Smooth muscle cell (in vitro differentiated cells): ENCODE measurements around the gene TLE4. TPM values are rescaled to one million over a fixed set of nuclear protein-coding genes. Genes with fewer than 3 reads are reported as not detected.

Experiments
- DNase-seq: peaks from one replicate; lab custom pipeline; 2025; ENCODE audit not compliant: unreplicated experiment; lab: John Stamatoyannopoulos, UW
- H2AFZ ChIP-seq: fragments of 200-600 bp; sonication (generic); 2 replicates; pipeline ENCODE4 v1.6.0; 2016; ENCODE audit warnings: antibody characterized with exemption, low read depth, mild to moderate bottlenecking
- H3F3A ChIP-seq: fragments of 200-600 bp; sonication (generic); 2 replicates; pipeline ENCODE4 v1.6.0; 2017; ENCODE audit warnings: antibody characterized with exemption, low read depth
- H3K27ac ChIP-seq: fragments of 200-600 bp; sonication (generic); 2 replicates; pipeline ENCODE4 v1.5.1; 2016; ENCODE audit warnings: low read depth, mild to moderate bottlenecking
- H3K27me3 ChIP-seq: fragments of 200-600 bp; sonication (generic); 2 replicates; pipeline ENCODE4 v1.6.1; 2016; ENCODE audit warnings: low read depth, mild to moderate bottlenecking
- H3K36me3 ChIP-seq: fragments of 200-600 bp; sonication (generic); 2 replicates; pipeline ENCODE4 v1.5.1; 2016; ENCODE audit warnings: low read depth
- H3K4me1 ChIP-seq: fragments of 200-600 bp; sonication (generic); 2 replicates; pipeline ENCODE4 v1.5.1; 2016; ENCODE audit warnings: low read depth
- H3K4me2 ChIP-seq: fragments of 200-600 bp; sonication (generic); 2 replicates; pipeline ENCODE4 v1.6.0; 2016; ENCODE audit warnings: mild to moderate bottlenecking
- H3K4me3 ChIP-seq: fragments of 200-600 bp; sonication (generic); 2 replicates; pipeline ENCODE4 v1.5.1; 2016; ENCODE audit warnings: mild to moderate bottlenecking
- H3K79me2 ChIP-seq: fragments of 200-600 bp; sonication (generic); 2 replicates; pipeline ENCODE4 v1.6.0; 2016; ENCODE audit warnings: low read depth, mild to moderate bottlenecking
- H3K9ac ChIP-seq: fragments of 200-600 bp; sonication (generic); 2 replicates; pipeline ENCODE4 v1.6.0; 2016; ENCODE audit warnings: low read depth
- H3K9me3 ChIP-seq: fragments of 200-600 bp; sonication (generic); replicated peaks from 2 replicates; pipeline ENCODE4 v1.5.1; 2016; ENCODE audit warnings: low read depth
- H4K20me1 ChIP-seq: fragments of 200-600 bp; sonication (generic); 2 replicates; pipeline ENCODE4 v1.6.0; 2016; ENCODE audit warnings: low read depth
- WGBS: methylation state at CpG from one replicate; pipeline ENCODE4 v1.1.7; 2016; ENCODE audit warnings: low lambda C conversion rate; 5-methylcytosine and 5-hydroxymethylcytosine counted together
- polyA plus RNA-seq: library from polyadenylated mRNA; unstranded; fragments of >200 nt; fragmentation: Nextera tagmentation; extraction: Ambion mirVana; gene quantifications from 2 replicates; pipeline ENCODE4 v1.2.1, GENCODE V29; 2016
- total RNA-seq: library from RNA; depleted of rRNA; stranded (reverse); fragments of >200 nt; gene quantifications from 2 replicates; pipeline ENCODE4 v1.2.3, GENCODE V29; 2014
- TF ChIP-seq, protein P1 (sequence below): fragments of 200-600 bp; sonication (generic); IDR thresholded peaks from 2 replicates; pipeline ENCODE4 v1.5.1; 2017; ENCODE audit warnings: borderline replicate concordance, mild to moderate bottlenecking, antibody characterized with exemption; ENCODE audit not compliant: insufficient read depth, poor library complexity, severe bottlenecking

The TLE4 gene
- total and polyA plus RNA-seq, 2 experiments from 2014 or later = 31.6 to 74.3 TPM

DNA sequence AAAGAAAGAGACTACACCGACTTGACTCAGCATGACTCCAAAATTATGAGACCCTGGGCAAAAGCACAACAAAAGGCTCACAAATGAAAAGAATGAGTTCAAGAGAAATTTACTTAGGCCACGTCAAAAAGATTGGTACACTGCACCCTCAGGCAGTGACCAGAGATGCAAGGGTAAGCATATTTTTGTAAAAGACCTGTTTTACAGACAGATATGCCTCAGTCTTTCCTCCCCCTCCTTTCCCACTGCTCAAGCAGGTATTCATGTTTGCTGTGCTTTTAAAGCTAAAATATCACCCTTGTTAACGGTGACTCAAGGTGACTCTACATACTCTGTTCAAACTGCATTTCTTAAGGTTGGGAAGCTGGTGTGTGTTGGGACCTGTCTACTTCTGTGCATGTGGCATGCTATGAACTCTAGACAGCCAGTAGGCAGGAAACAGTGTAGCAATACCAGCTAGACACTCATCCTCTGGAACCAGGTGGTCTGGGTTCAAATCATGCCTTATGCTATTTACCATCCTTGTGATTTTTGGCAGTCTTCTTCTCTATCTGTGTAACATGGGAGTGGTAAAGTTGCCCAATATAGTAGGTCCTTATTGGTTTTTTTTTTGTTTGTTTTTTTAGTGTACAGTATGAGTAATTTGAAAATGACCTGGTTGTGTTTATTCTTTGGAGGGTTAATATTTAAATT is 98.7 kb downstream of the TLE4 start:
- H3K27me3 ChIP-seq = no peaks in the 10 kb centered on the region
- no peak overlapping the region for H3K9ac ChIP-seq
- peak overlapping the region; percentile 80 for H3K27ac ChIP-seq
- H2AFZ ChIP-seq = no peak overlapping the region
- no peaks in the 10 kb centered on the region for H3K9me3 ChIP-seq
- no peak overlapping the region for H3K4me3 ChIP-seq
- WGBS = 70% methylated on average over 3 of the region's 3 CpGs
- no peak for DNase-seq
- peaks cover 77% of the 10 kb centered on the region for H3K4me1 ChIP-seq
- peaks cover 7% of the 10 kb centered on the region for H3K79me2 ChIP-seq
- TF ChIP-seq, protein P1, sequence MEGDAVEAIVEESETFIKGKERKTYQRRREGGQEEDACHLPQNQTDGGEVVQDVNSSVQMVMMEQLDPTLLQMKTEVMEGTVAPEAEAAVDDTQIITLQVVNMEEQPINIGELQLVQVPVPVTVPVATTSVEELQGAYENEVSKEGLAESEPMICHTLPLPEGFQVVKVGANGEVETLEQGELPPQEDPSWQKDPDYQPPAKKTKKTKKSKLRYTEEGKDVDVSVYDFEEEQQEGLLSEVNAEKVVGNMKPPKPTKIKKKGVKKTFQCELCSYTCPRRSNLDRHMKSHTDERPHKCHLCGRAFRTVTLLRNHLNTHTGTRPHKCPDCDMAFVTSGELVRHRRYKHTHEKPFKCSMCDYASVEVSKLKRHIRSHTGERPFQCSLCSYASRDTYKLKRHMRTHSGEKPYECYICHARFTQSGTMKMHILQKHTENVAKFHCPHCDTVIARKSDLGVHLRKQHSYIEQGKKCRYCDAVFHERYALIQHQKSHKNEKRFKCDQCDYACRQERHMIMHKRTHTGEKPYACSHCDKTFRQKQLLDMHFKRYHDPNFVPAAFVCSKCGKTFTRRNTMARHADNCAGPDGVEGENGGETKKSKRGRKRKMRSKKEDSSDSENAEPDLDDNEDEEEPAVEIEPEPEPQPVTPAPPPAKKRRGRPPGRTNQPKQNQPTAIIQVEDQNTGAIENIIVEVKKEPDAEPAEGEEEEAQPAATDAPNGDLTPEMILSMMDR = no peak
- H3F3A ChIP-seq = no peaks in the 10 kb centered on the region
- peak overlapping the region; percentile 13 for H3K4me2 ChIP-seq
- no peaks in the 10 kb centered on the region for H3K36me3 ChIP-seq
- H4K20me1 ChIP-seq = peaks cover 4% of the 10 kb centered on the region

DNA sequence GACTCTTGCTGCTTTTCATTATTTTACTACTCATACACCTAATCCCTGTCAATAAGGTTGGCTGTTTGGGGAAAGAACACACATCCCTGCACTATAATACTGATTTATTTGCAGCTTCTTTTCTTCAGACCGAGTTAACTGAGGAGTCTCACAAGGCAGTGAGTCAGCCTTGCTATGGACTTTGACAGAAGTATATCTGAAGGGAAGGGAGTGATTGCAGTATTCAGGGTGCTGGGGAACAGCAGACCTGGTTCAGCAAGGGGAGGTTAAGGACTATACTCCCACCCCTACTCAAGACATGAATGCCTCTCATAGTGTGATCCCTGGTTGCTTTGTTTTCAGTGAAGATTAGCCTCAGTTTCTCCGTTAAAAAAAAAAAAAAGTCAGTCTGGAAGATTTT is 99.8 kb downstream of the TLE4 start:
- Histone ChIP-seq H3K27ac (peak overlapping the region; percentile 80), H3K27me3 (no peaks in the 10 kb centered on the region), H3F3A (no peaks in the 10 kb centered on the region), H3K4me3 (no peak overlapping the region), H3K36me3 (no peaks in the 10 kb centered on the region), H4K20me1 (peaks cover 3% of the 10 kb centered on the region), H2AFZ (no peak overlapping the region), H3K9me3 (no peaks in the 10 kb centered on the region), H3K4me1 (peaks cover 69% of the 10 kb centered on the region), H3K9ac (no peak overlapping the region), H3K79me2 (peaks cover 7% of the 10 kb centered on the region), H3K4me2 (peak overlapping the region; percentile 27)
- TF ChIP-seq, protein P1 = no peak
- 39% methylated on average over 2 of the region's 2 CpGs for WGBS
- no peak for DNase-seq

DNA sequence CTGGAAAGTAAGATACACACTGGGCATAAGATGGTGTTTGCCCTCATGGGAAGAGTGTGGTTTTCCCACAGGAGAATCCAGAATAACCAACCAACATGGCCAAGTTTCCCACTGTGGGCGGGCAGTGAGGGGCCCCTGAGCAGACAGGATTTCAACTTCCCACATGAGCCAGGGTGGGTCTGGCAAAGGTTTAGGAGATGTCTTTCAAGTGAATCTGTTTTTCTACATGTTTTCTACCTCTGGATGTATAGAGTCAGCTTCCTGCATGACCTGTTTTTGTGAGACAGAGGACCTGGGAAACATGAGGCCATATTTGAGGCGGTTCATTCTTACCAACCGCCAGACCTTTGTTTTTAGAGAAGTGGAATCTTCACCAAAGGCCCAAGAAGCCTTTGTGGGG is 100.5 kb downstream of the TLE4 start:
- Histone ChIP-seq H3K4me1 (peaks cover 62% of the 10 kb centered on the region), H3K27ac (peak overlapping the region; percentile 80), H3K36me3 (no peaks in the 10 kb centered on the region), H3K9ac (peak overlapping the region; percentile 34), H3K79me2 (peaks cover 7% of the 10 kb centered on the region), H3K27me3 (no peaks in the 10 kb centered on the region), H3K9me3 (no peaks in the 10 kb centered on the region), H2AFZ (no peak overlapping the region), H4K20me1 (peaks cover 3% of the 10 kb centered on the region), H3K4me3 (no peak overlapping the region), H3F3A (no peaks in the 10 kb centered on the region), H3K4me2 (peak overlapping the region; percentile 27)
- TF ChIP-seq, protein P1 = no peak
- 54% methylated on average over 3 of the region's 3 CpGs for WGBS
- no peak for DNase-seq

DNA sequence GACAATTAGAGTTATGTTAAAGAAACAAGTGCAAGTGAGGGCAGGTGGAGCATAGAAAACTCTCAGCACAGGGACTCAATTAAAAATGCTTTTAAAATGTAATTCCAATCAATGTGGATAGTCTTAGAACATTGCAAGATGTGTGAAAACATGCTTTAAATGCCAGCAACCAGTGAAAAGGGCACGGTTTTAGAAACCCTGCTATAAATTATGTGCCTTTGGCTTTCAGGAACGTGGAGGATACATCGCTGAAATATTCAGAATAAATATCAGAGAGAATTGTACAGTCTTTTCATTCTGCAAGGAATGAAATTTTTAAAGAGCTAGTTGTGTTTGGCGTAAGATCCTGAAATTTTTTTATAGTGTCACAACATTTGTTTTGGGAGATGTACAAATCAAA is 101.1 kb downstream of the TLE4 start:
- Histone ChIP-seq H3K9me3 (no peaks in the 10 kb centered on the region), H3K27ac (peak overlapping the region; percentile 80), H3F3A (no peaks in the 10 kb centered on the region), H2AFZ (no peak overlapping the region), H3K79me2 (peaks cover 3% of the 10 kb centered on the region), H3K9ac (peak overlapping the region; percentile 34), H3K4me3 (no peak overlapping the region), H3K4me2 (peak overlapping the region; percentile 27), H3K27me3 (no peaks in the 10 kb centered on the region), H3K4me1 (peaks cover 56% of the 10 kb centered on the region), H4K20me1 (peaks cover 3% of the 10 kb centered on the region), H3K36me3 (no peaks in the 10 kb centered on the region)
- no peak for DNase-seq
- WGBS = 86% methylated on average over 4 of the region's 4 CpGs
- TF ChIP-seq, protein P1 = no peak
